ENCODE results near the gene CTSL.

Gene CTSL

DNA sequence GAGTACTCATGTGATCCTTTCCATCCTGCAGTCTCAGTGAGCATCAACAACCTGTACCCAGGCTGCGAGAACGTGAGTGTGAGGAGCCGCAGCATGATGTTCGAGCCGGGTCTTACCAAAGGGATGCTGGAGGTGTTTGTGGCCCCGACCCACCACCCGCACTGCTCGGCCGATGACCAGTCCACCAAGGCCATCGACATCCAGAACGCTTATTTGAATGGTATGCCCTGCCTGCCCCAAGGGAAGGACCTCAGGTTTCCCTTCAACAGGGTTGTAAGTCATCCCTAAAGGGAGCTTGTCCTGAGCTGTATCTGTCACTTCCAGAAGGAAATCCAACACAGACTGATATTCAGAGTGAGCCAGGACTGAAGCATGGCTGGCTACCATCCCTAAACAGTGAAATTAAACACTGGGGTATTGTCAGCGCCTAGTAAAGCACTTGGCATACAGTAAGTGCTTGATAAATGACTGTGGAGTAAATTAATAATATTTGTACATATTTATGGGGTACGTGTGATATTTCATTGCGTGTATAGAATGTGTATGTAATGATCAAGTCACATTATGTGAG lies 39.3 kb upstream of the CTSL start:
- no peak overlapping the region for H3K4me3 ChIP-seq (ENCODE audit: low read depth, low read length)
- DNase-seq (ENCODE audit: low read depth): no peak
- TF ChIP-seq CTCF (conservative IDR thresholded peaks at IDR 0.05; ENCODE audit: low read depth, low read length): no peak

DNA sequence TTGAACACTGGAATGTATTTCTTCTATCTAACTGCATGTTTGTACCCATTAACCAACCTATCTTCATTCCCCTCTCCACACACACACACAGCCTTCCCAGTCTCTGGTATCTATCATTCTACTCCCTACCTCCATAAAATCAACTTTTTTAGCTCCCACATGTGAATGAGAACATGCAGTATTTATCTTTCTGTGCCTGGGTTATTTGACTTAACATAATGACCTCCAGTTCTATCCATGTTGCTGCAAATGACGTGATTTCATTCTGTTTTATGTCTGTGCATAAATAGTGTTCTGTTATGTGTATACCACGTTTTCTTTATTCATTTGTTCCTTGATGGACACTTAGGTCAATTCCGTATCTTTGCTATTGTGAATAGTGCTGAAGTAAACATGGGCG lies 38.7 kb upstream of the CTSL start:
- no peak for TF ChIP-seq CTCF (conservative IDR thresholded peaks at IDR 0.05; ENCODE audit: low read depth, low read length)
- H3K4me3 ChIP-seq (ENCODE audit: low read depth, low read length): no peak overlapping the region

GRCh38 chr9:87694236-87694755 lies 31.6 kb upstream of the CTSL start:
- H3K4me3 ChIP-seq (ENCODE audit: low read depth, low read length): no peak overlapping the region
- no peak for TF ChIP-seq CTCF (conservative IDR thresholded peaks at IDR 0.05; ENCODE audit: low read depth, low read length)
- no peak for DNase-seq (ENCODE audit: low read depth)

More for the DNA sequence above, 38.7 kb upstream of the CTSL start:
- no peak for DNase-seq (ENCODE audit: low read depth)

DNA sequence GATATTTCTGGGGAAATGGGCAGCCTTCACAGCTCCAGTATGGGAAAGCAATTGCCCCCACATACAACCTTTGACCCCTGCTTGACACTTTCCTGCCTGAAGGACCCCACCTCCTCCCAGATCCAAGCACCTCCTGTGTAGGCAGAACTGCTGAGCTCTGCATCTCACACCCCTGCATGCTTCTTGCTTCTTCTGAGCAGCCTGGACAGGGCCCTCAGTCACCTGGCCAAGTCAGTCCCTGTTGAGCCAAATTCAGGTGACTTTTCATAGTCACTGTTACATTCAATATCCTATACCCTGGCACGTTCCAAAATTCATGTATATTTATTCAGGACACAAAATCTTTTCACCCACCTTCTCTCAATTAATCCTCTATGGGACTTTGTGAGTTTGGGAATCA lies 30.4 kb upstream of the CTSL start:
- no peak overlapping the region for H3K4me3 ChIP-seq (ENCODE audit: low read depth, low read length)
- no peak for TF ChIP-seq CTCF (conservative IDR thresholded peaks at IDR 0.05; ENCODE audit: low read depth, low read length)
- no peak for DNase-seq (ENCODE audit: low read depth)

DNA sequence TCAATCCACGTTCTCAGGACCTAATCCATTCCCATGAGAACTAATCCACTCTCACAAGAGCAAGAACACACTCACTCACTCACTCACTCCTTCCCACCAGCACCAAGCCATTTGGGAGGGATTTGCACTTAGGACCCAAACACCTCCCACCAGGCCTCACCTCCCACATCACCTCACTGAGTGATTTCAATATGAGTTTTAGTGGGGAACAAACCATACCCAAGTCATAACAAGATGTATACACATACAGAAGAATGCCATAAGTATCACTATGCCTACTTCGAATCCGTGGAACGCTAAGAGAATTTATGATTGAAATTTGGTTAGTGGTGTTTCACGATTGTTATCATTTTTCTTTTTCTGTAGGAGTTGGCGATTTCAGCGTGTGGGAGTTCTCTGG lies 29.3 kb upstream of the CTSL start:
- H3K4me3 ChIP-seq (ENCODE audit: low read depth, low read length): no peak overlapping the region
- no peak for DNase-seq (ENCODE audit: low read depth)
- TF ChIP-seq CTCF (conservative IDR thresholded peaks at IDR 0.05; ENCODE audit: low read depth, low read length): no peak

GRCh38 chr9:87698069-87698809 lies 27.7 kb upstream of the CTSL start:
- DNase-seq (ENCODE audit: low read depth): no peak
- no peak for TF ChIP-seq CTCF (conservative IDR thresholded peaks at IDR 0.05; ENCODE audit: low read depth, low read length)
- no peak overlapping the region for H3K4me3 ChIP-seq (ENCODE audit: low read depth, low read length)

GRCh38 chr9:87699835-87700234 lies 26.1 kb upstream of the CTSL start:
- no peak overlapping the region for H3K4me3 ChIP-seq (ENCODE audit: low read depth, low read length)
- no peak for TF ChIP-seq CTCF (conservative IDR thresholded peaks at IDR 0.05; ENCODE audit: low read depth, low read length)
- DNase-seq (ENCODE audit: low read depth): no peak

All from choroid plexus epithelial cell (primary cell).